ENCODE results near the gene EEIG2. TPM values are rescaled to one million over a fixed set of nuclear protein-coding genes. Genes with fewer than 3 reads are reported as not detected.

Gene EEIG2
- total RNA-seq, 1 donor from 2014 or later = 12.7 TPM

DNA sequence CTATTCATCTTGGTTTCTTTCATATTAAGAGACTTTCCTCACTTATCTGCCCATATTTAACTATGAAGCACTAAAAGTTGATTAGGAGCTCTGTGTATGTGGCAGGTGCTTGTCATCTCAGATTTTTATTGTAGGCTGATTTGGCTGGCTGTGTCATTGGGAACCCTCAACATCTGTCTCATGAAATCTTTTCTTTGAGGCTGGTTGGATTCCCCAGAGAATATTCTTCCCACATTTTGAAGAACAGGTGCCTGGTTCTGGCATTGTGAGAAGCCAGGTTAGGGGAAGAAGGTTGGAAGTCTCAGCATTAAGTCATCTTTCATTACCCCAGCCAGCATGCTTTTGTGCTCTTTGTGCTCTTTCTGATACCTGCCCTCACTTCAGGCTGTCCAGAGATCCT is 37.1 kb downstream of the EEIG2 start:
- TF ChIP-seq, protein P1, sequence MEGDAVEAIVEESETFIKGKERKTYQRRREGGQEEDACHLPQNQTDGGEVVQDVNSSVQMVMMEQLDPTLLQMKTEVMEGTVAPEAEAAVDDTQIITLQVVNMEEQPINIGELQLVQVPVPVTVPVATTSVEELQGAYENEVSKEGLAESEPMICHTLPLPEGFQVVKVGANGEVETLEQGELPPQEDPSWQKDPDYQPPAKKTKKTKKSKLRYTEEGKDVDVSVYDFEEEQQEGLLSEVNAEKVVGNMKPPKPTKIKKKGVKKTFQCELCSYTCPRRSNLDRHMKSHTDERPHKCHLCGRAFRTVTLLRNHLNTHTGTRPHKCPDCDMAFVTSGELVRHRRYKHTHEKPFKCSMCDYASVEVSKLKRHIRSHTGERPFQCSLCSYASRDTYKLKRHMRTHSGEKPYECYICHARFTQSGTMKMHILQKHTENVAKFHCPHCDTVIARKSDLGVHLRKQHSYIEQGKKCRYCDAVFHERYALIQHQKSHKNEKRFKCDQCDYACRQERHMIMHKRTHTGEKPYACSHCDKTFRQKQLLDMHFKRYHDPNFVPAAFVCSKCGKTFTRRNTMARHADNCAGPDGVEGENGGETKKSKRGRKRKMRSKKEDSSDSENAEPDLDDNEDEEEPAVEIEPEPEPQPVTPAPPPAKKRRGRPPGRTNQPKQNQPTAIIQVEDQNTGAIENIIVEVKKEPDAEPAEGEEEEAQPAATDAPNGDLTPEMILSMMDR (IDR thresholded peaks at IDR 0.05) = no peak
- intact Hi-C loops (cut with DNase I) = no loop called here

DNA sequence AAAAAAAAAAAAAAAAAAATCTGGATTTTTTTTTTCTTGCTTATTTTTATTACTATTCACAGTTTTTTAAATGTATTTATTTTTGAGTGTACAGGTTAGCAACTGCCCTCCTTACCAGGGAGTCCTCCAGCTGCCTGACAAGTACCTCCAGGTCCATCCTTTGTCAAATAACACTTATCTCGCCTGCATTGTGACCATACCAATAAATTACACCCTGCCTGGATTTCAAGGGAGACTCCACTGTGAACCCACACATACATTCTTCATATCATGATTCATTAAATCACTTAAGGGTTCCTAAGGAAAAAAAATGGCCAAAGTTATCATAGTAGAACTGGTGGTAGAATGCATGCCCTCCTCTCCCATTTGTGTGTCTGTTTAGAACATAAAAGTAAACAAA is 38.4 kb downstream of the EEIG2 start:
- no peak for DNase-seq
- no peak for ATAC-seq
- TF ChIP-seq, protein P1 (IDR thresholded peaks at IDR 0.05) = no peak

More for the DNA sequence above, 37.1 kb downstream of the EEIG2 start:
- Histone ChIP-seq H3K27ac (no peak overlapping the region), H3K4me3 (no peak overlapping the region), H3K36me3 (peaks cover 6% of the 10 kb centered on the region), H3K9me3 (no peaks in the 10 kb centered on the region), H3K27me3 (no peaks in the 10 kb centered on the region), H3K4me1 (peaks cover 9% of the 10 kb centered on the region)
- ATAC-seq = no peak
- no peak for DNase-seq

DNA sequence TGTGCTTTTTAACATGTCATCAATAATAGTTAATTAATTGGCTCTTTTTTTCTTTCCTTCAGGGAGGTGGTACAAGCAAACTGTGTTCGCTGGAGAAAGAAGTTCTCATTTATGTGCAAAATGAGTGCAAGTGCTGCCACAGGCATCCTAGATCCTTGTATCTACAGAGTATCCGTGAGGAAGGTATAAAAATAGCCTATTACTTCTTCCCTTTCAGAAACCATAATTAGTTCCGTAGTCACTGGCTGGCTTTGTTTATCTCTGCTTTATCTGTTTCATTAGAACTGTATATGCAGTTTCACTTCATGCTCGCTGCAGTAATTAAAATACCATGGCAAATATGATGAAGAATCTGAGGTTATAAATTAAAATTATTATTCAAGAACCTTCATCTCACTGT is 40.6 kb downstream of the EEIG2 start:
- TF ChIP-seq, protein P1 (IDR thresholded peaks at IDR 0.05) = no peak
- H3K4me1 ChIP-seq = peaks cover 4% of the 10 kb centered on the region
- H3K36me3 ChIP-seq = peaks cover 10% of the 10 kb centered on the region
- ATAC-seq (no peak), DNase-seq (no peak)
- no peaks in the 10 kb centered on the region for H3K9me3 ChIP-seq
- H3K27me3 ChIP-seq = no peaks in the 10 kb centered on the region
- no peak overlapping the region for H3K27ac ChIP-seq
- no peak overlapping the region for H3K4me3 ChIP-seq
- intact Hi-C loops (cut with DNase I) = no loop called here

More for the DNA sequence above, 38.4 kb downstream of the EEIG2 start:
- no peak overlapping the region for H3K27ac ChIP-seq
- no peak overlapping the region for H3K4me3 ChIP-seq
- peaks cover 4% of the 10 kb centered on the region for H3K4me1 ChIP-seq
- no peaks in the 10 kb centered on the region for H3K9me3 ChIP-seq
- H3K27me3 ChIP-seq = no peaks in the 10 kb centered on the region
- intact Hi-C loops (cut with DNase I) = no loop called here
- H3K36me3 ChIP-seq = peaks cover 10% of the 10 kb centered on the region

DNA sequence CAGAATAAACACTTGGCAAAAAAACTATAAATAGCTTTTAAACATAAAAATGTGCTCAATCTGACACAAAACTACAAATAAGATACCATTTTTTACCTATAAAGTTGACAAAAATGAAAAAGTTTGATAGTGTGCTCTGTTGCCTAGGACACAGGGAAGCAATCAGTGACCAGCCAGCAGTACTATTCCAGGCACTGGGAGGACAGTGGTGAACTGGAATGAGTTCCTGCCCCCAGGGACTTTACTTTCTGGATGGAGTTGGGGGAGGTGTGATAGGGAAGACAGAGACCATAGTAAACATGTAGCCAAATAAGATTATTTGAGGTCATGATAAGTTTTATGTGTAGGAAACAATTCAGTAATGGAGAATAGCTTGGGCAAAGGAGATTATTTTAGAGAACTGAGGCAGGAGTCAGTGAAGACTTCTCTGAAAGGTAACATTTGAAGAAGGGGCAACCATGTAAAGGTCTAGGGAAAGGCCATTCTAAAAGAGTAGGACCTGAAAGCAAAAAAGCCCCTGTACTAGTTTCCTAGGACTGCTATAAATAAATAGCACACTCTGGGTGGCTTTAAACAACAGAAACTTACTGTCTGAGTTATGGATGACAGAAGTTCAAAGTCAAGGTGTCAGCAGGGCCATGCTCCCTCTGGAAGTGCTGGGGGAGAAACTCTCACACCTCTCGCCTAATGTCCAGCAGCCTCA is 42.0 kb downstream of the EEIG2 start:
- no peak overlapping the region for H3K27ac ChIP-seq
- TF ChIP-seq, protein P1 (IDR thresholded peaks at IDR 0.05) = no peak
- H3K36me3 ChIP-seq = peaks cover 10% of the 10 kb centered on the region
- no peak overlapping the region for H3K4me3 ChIP-seq
- H3K9me3 ChIP-seq = no peaks in the 10 kb centered on the region
- no peaks in the 10 kb centered on the region for H3K27me3 ChIP-seq
- intact Hi-C loops (cut with DNase I) = no loop called here
- no peak for ATAC-seq
- H3K4me1 ChIP-seq = peaks cover 4% of the 10 kb centered on the region
- no peak for DNase-seq

DNA sequence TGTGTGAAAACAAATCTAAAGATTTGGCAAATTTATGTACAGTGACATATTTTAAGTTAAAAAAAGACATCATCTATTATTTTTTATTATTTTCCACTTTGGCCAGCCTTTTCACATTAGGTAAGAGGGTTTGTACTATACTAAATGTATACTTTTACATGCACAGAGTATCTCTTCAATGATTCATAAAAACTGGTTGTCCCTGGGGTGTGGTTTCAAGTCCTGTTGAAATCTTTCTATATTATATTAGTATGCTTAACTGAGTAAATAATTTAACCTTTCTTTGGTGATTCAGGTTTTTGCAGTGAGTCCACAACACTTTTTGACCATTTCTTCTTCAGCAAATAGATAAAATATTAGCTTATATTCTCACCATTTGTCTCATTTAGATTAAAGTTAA is 45.7 kb downstream of the EEIG2 start:
- intact Hi-C loops (cut with DNase I) = no loop called here
- TF ChIP-seq, protein P1 (IDR thresholded peaks at IDR 0.05) = no peak
- Histone ChIP-seq H3K4me3 (no peak overlapping the region), H3K36me3 (peaks cover 10% of the 10 kb centered on the region), H3K9me3 (no peaks in the 10 kb centered on the region), H3K27ac (no peak overlapping the region), H3K4me1 (peaks cover 1% of the 10 kb centered on the region), H3K27me3 (no peaks in the 10 kb centered on the region)
- ATAC-seq (no peak), DNase-seq (no peak)
